ENCODE measurements around the gene TRIP13.
A peak's percentile ranks its signal among the peaks of the same experiment; 100 is the strongest.

Gene TRIP13

GRCh38 chr5:960551-960950, 67.9 kb downstream of the TRIP13 start:
- no peak overlapping the region for H3K4me3 ChIP-seq (ENCODE audit: low read depth, low read length)
- DNase-seq (ENCODE audit: low read depth), result no peak

DNA sequence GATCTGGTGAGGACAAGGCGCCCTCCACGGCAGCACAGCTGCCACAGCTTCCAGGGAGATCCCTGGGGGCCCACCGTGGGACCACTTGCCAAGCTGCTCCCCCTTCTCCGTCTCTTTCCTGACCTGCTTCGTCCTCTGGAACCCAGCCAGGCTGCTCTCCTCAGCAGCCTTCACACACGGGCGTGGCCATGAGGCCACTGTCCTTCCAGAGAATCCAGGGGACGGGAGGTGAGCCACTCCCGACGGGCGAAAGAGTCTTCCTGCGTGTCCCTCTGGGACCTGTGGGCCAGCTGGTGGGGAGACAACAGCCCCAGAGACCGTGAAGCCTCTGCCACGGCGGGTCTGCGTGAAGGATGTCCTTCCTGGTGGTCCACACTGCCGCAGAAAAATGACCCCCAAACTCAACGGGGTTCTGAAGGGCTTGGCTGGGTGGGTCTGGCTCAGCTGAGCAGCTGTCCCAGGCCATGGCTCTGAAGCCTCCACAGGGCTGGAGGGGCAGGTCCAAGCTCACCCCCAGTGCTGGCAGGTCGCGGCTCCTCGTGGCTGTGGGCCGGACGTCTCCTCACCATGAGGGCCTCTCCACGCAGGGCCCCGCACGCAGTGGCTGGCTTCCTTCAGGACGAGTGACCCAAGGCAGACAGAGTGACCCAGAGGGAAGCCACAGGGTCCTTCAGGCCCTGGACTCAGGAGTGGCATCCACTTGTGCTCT, 68.5 kb downstream of the TRIP13 start:
- DNase-seq (ENCODE audit: low read depth), result no peak
- no peak overlapping the region for H3K4me3 ChIP-seq (ENCODE audit: low read depth, low read length)

DNA sequence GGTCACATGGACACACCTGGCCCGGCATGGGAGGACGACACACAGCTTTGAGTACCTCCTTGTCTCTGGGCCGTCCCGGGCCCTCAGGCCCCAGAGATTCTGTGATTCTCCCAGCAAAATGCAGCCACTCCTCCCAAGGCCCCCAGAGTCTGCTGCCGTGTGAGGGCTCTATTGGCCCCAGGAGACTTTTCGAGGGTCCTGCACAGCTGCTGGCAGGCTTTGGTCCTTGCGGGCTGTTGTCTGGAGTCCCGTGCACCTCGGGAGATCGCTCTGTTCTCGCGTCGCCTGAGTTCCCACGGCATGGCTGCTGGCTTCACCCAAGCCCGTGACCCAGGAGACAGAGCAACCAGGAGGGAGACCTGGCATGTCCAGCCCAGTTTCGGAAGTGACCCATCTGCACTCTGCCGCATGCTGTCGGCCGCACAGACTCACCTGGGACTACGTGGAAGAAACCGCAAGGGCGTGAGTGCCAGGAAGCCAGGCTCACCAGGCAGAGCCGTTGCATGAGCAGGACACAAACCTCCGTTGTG, 69.1 kb downstream of the TRIP13 start:
- DNase-seq (ENCODE audit: low read depth), result no peak
- H3K4me3 ChIP-seq (ENCODE audit: low read depth, low read length), result no peak overlapping the region

GRCh38 chr5:962386-962785, 69.7 kb downstream of the TRIP13 start:
- DNase-seq (ENCODE audit: low read depth), result no peak
- no peak overlapping the region for H3K4me3 ChIP-seq (ENCODE audit: low read depth, low read length)

GRCh38 chr5:962801-963200, 70.1 kb downstream of the TRIP13 start:
- H3K4me3 ChIP-seq (ENCODE audit: low read depth, low read length), result no peak overlapping the region
- DNase-seq (ENCODE audit: low read depth), result no peak

- no peak for DNase-seq (ENCODE audit: low read depth)
- H3K4me3 ChIP-seq (ENCODE audit: low read depth, low read length), result no peak overlapping the region
Measured at GRCh38 chr5:963310-963672, 70.6 kb downstream of the TRIP13 start.

- DNase-seq (ENCODE audit: low read depth), result peak; percentile 41
- H3K4me3 ChIP-seq (ENCODE audit: low read depth, low read length), result no peak overlapping the region
Measured at GRCh38 chr5:963673-964531, 71.2 kb downstream of the TRIP13 start.

GRCh38 chr5:964821-965220, 72.1 kb downstream of the TRIP13 start:
- DNase-seq (ENCODE audit: low read depth), result no peak
- H3K4me3 ChIP-seq (ENCODE audit: low read depth, low read length), result no peak overlapping the region

DNA sequence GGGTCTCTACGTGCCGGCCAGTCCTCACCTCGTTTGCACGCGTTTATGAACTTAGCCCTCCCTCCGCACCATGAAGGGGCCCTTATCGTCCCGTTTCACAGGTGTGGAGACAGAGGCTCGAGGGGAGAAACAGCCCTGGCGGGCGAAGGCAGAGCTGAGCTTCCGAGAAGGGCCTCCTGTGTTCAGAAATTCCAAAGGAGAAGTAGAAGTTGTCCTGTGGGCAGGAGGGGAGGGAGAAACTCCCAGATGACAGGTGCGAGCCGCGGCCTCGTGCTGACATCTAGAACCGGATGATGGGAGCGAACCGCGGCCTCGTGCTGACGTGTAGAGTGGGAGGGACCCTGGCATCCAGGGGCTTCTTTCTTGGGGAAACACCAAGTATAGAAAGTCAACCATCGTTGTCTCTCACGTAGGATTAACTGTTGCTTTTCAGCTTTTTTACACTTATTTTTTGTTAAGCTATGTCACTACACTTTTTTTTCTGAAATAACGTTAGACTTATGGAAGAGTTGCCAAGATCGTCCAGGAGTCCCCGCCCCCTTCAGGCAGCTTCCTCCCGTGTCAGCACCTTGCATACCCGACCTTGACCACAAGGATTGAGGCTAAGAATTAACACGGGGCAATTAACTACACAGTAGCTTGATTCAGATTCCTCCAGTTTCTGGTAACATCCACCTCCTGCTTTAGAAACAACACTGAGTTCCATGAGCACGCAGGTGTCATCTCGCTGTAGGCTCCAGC, 73.1 kb downstream of the TRIP13 start:
- no peak for DNase-seq (ENCODE audit: low read depth)
- H3K4me3 ChIP-seq (ENCODE audit: low read depth, low read length), result no peak overlapping the region

GRCh38 chr5:966345-966710, 73.6 kb downstream of the TRIP13 start:
- no peak for DNase-seq (ENCODE audit: low read depth)
- H3K4me3 ChIP-seq (ENCODE audit: low read depth, low read length), result no peak overlapping the region

DNA sequence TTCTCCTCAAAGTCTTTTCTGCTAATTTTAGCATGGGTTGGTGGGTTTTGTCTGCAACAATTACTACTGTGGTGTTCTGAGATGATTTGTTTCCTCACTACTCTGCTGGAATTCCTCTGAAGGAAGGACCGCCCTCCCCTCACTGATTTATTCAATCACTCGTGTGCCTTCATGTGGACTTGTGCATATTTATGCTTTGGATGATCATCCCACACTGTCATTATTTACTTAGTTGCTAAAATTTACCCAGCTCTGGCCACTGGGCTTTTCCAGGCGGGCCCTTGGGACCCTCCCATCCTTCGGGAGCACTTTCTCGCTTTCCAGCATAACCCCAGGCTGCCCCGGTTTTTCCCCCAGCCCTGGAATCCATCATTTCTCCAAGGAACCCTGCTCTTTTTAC, 74.3 kb downstream of the TRIP13 start:
- no peak for DNase-seq (ENCODE audit: low read depth)
- H3K4me3 ChIP-seq (ENCODE audit: low read depth, low read length), result no peak overlapping the region
